NCI-H1436 treated with DMSO at 0.1 percent for 48 hours (cell line): ENCODE results near the gene SOCS3.

Experiments
- DNase-seq: peaks from one replicate; lab custom pipeline; 2025; lab: John Stamatoyannopoulos, UW

SOCS3 gene

GRCh38 chr17:78307887-78308638, 51.8 kb downstream of the SOCS3 start:
- DNase-seq, result no peak

DNA sequence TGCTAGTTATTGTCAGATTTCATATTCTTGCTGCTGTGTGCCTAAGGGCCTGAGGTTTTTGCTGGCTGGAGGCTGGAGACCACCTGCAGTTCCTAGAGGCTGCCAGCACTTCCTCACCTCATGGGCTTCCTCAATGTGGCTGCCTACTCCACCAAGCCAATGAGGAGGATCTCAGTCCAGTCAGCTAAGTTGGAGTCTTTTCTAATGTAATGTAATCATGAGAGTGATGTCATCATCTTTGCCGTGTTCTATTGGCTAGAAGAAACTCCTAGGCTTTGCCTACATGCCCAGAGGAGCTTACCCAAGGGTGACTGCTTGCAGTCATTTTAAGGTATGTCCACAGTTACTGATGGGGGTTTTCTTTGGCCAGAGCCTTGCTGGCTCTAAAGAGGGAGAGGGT, 53.0 kb downstream of the SOCS3 start:
- no peak for DNase-seq
